Smooth muscle cell (in vitro differentiated cells): Measurements from ENCODE around the gene ITPRID1. TPM values are rescaled to one million over a fixed set of nuclear protein-coding genes. Genes with fewer than 3 reads are reported as not detected.

Source experiments
- DNase-seq: peaks from one replicate; lab custom pipeline; 2025; ENCODE audit not compliant: unreplicated experiment; lab: John Stamatoyannopoulos, UW
- H2AFZ ChIP-seq: fragments of 200-600 bp; sonication (generic); 2 replicates; pipeline ENCODE4 v1.6.0; 2016; ENCODE audit warnings: antibody characterized with exemption, low read depth, mild to moderate bottlenecking
- H3F3A ChIP-seq: fragments of 200-600 bp; sonication (generic); 2 replicates; pipeline ENCODE4 v1.6.0; 2017; ENCODE audit warnings: antibody characterized with exemption, low read depth
- H3K27ac ChIP-seq: fragments of 200-600 bp; sonication (generic); 2 replicates; pipeline ENCODE4 v1.5.1; 2016; ENCODE audit warnings: low read depth, mild to moderate bottlenecking
- H3K27me3 ChIP-seq: fragments of 200-600 bp; sonication (generic); 2 replicates; pipeline ENCODE4 v1.6.1; 2016; ENCODE audit warnings: low read depth, mild to moderate bottlenecking
- H3K36me3 ChIP-seq: fragments of 200-600 bp; sonication (generic); 2 replicates; pipeline ENCODE4 v1.5.1; 2016; ENCODE audit warnings: low read depth
- H3K4me1 ChIP-seq: fragments of 200-600 bp; sonication (generic); 2 replicates; pipeline ENCODE4 v1.5.1; 2016; ENCODE audit warnings: low read depth
- H3K4me2 ChIP-seq: fragments of 200-600 bp; sonication (generic); 2 replicates; pipeline ENCODE4 v1.6.0; 2016; ENCODE audit warnings: mild to moderate bottlenecking
- H3K4me3 ChIP-seq: fragments of 200-600 bp; sonication (generic); 2 replicates; pipeline ENCODE4 v1.5.1; 2016; ENCODE audit warnings: mild to moderate bottlenecking
- H3K79me2 ChIP-seq: fragments of 200-600 bp; sonication (generic); 2 replicates; pipeline ENCODE4 v1.6.0; 2016; ENCODE audit warnings: low read depth, mild to moderate bottlenecking
- H3K9ac ChIP-seq: fragments of 200-600 bp; sonication (generic); 2 replicates; pipeline ENCODE4 v1.6.0; 2016; ENCODE audit warnings: low read depth
- H3K9me3 ChIP-seq: fragments of 200-600 bp; sonication (generic); replicated peaks from 2 replicates; pipeline ENCODE4 v1.5.1; 2016; ENCODE audit warnings: low read depth
- H4K20me1 ChIP-seq: fragments of 200-600 bp; sonication (generic); 2 replicates; pipeline ENCODE4 v1.6.0; 2016; ENCODE audit warnings: low read depth
- WGBS: methylation state at CpG from one replicate; pipeline ENCODE4 v1.1.7; 2016; ENCODE audit warnings: low lambda C conversion rate; 5-methylcytosine and 5-hydroxymethylcytosine counted together
- polyA plus RNA-seq: library from polyadenylated mRNA; unstranded; fragments of >200 nt; fragmentation: Nextera tagmentation; extraction: Ambion mirVana; gene quantifications from 2 replicates; pipeline ENCODE4 v1.2.1, GENCODE V29; 2016
- total RNA-seq: library from RNA; depleted of rRNA; stranded (reverse); fragments of >200 nt; gene quantifications from 2 replicates; pipeline ENCODE4 v1.2.3, GENCODE V29; 2014
- TF ChIP-seq, protein P1 (sequence below): fragments of 200-600 bp; sonication (generic); IDR thresholded peaks from 2 replicates; pipeline ENCODE4 v1.5.1; 2017; ENCODE audit warnings: borderline replicate concordance, mild to moderate bottlenecking, antibody characterized with exemption; ENCODE audit not compliant: insufficient read depth, poor library complexity, severe bottlenecking

Gene ITPRID1
- total and polyA plus RNA-seq, 2 experiments from 2014 or later: not detected

- 23% methylated on average over 1 of the region's 1 CpG for WGBS
- TF ChIP-seq, protein P1, sequence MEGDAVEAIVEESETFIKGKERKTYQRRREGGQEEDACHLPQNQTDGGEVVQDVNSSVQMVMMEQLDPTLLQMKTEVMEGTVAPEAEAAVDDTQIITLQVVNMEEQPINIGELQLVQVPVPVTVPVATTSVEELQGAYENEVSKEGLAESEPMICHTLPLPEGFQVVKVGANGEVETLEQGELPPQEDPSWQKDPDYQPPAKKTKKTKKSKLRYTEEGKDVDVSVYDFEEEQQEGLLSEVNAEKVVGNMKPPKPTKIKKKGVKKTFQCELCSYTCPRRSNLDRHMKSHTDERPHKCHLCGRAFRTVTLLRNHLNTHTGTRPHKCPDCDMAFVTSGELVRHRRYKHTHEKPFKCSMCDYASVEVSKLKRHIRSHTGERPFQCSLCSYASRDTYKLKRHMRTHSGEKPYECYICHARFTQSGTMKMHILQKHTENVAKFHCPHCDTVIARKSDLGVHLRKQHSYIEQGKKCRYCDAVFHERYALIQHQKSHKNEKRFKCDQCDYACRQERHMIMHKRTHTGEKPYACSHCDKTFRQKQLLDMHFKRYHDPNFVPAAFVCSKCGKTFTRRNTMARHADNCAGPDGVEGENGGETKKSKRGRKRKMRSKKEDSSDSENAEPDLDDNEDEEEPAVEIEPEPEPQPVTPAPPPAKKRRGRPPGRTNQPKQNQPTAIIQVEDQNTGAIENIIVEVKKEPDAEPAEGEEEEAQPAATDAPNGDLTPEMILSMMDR: no peak
- H3K36me3 ChIP-seq: no peaks in the 10 kb centered on the region
Observed at GRCh38 chr7:31545549-31545948, 31.7 kb downstream of the ITPRID1 start.

GRCh38 chr7:31549611-31550010 is 35.7 kb downstream of the ITPRID1 start:
- H3K9ac ChIP-seq: no peak overlapping the region
- H3F3A ChIP-seq: no peaks in the 10 kb centered on the region
- no peak for DNase-seq
- H4K20me1 ChIP-seq: no peaks in the 10 kb centered on the region
- H3K27me3 ChIP-seq: peaks cover 39% of the 10 kb centered on the region
- H3K36me3 ChIP-seq: no peaks in the 10 kb centered on the region
- H3K4me2 ChIP-seq: no peak overlapping the region
- H3K4me1 ChIP-seq: no peaks in the 10 kb centered on the region
- H3K79me2 ChIP-seq: no peaks in the 10 kb centered on the region
- no peak overlapping the region for H3K4me3 ChIP-seq
- H3K27ac ChIP-seq: no peak overlapping the region
- TF ChIP-seq, protein P1: no peak
- H2AFZ ChIP-seq: no peak overlapping the region
- H3K9me3 ChIP-seq: no peaks in the 10 kb centered on the region

More at GRCh38 chr7:31545549-31545948, 31.7 kb downstream of the ITPRID1 start:
- no peaks in the 10 kb centered on the region for H4K20me1 ChIP-seq
- peaks cover 33% of the 10 kb centered on the region for H3K27me3 ChIP-seq
- no peaks in the 10 kb centered on the region for H3F3A ChIP-seq
- H3K4me2 ChIP-seq: no peak overlapping the region
- no peaks in the 10 kb centered on the region for H3K9me3 ChIP-seq
- H3K9ac ChIP-seq: no peak overlapping the region
- no peak overlapping the region for H2AFZ ChIP-seq
- no peak overlapping the region for H3K27ac ChIP-seq
- no peak overlapping the region for H3K4me3 ChIP-seq
- DNase-seq: no peak
- no peaks in the 10 kb centered on the region for H3K4me1 ChIP-seq
- no peaks in the 10 kb centered on the region for H3K79me2 ChIP-seq

- Histone ChIP-seq H3K4me3 (no peak overlapping the region), H3K27ac (no peak overlapping the region), H2AFZ (no peak overlapping the region), H4K20me1 (no peaks in the 10 kb centered on the region), H3K9me3 (no peaks in the 10 kb centered on the region), H3F3A (no peaks in the 10 kb centered on the region), H3K27me3 (peaks cover 39% of the 10 kb centered on the region), H3K4me1 (no peaks in the 10 kb centered on the region), H3K9ac (no peak overlapping the region), H3K4me2 (no peak overlapping the region), H3K36me3 (no peaks in the 10 kb centered on the region), H3K79me2 (no peaks in the 10 kb centered on the region)
- TF ChIP-seq, protein P1: no peak
- 66% methylated on average over 1 of the region's 1 CpG for WGBS
- no peak for DNase-seq
Observed at GRCh38 chr7:31550432-31550831, 36.5 kb downstream of the ITPRID1 start.

GRCh38 chr7:31553661-31554081 is 39.8 kb downstream of the ITPRID1 start:
- Histone ChIP-seq H3K36me3 (no peaks in the 10 kb centered on the region), H3K9me3 (no peaks in the 10 kb centered on the region), H3K79me2 (no peaks in the 10 kb centered on the region), H3K4me2 (no peak overlapping the region), H3K4me3 (no peak overlapping the region), H4K20me1 (no peaks in the 10 kb centered on the region), H3F3A (no peaks in the 10 kb centered on the region), H3K27ac (no peak overlapping the region), H3K9ac (no peak overlapping the region), H3K27me3 (peaks cover 24% of the 10 kb centered on the region), H2AFZ (no peak overlapping the region), H3K4me1 (no peaks in the 10 kb centered on the region)
- DNase-seq: no peak
- TF ChIP-seq, protein P1: no peak
